T-helper 17 cell (primary cell): ENCODE results near the gene CARNS1. TPM values are rescaled to one million over a fixed set of nuclear protein-coding genes. Genes with fewer than 3 reads are reported as not detected.

Experiments
- ATAC-seq: fragments of 150-1000 bp; cut with Tn5 transposase; 2 replicates; pipeline ENCODE4 v1.10.0; 2021; ENCODE audit warnings: mild to moderate bottlenecking, moderate library complexity
- DNase-seq, 3 donors: peaks; one replicate each; pipeline versions ENCODE4 v3.0.0 to v3.0.0-alpha.2; 2020 to 2021
- H3K9me3 ChIP-seq: one replicate; pipeline ENCODE4 v1.7.0; 2013; ENCODE audit warnings: low read length, mild to moderate bottlenecking; ENCODE audit not compliant: control insufficient read depth, poor library complexity, severe bottlenecking
- H3K27ac Mint-ChIP-seq: one replicate; pipeline ENCODE4 v1.8.0; 2022; ENCODE audit warnings: mild to moderate bottlenecking, moderate library complexity, mixed read lengths
- H3K27me3 Mint-ChIP-seq: one replicate; pipeline ENCODE4 v1.8.0; 2022; ENCODE audit warnings: mixed read lengths
- H3K36me3 Mint-ChIP-seq: one replicate; pipeline ENCODE4 v1.8.0; 2022; ENCODE audit warnings: low read depth, mixed read lengths
- H3K4me1 Mint-ChIP-seq: one replicate; pipeline ENCODE4 v1.8.0; 2022; ENCODE audit warnings: mild to moderate bottlenecking, mixed read lengths
- H3K4me3 Mint-ChIP-seq: one replicate; pipeline ENCODE4 v1.8.0; 2022; ENCODE audit warnings: mild to moderate bottlenecking, moderate library complexity, mixed read lengths
- total RNA-seq, 4 donors: library from RNA in 2 of 4; stranded (reverse) in 2 of 4; gene quantifications; one replicate each; pipeline ENCODE4 v1.2.3 and lab custom pipeline; 2022 to 2026

CARNS1 gene
- 1 to 10 TPM; 4.5 to 7.5 TPM for total RNA-seq
- 5.9 to 11.4 reads per million in 2 donors for total RNA-seq (lab: John Stamatoyannopoulos, UW)

- no peak for ATAC-seq
- Mint-ChIP-seq H3K4me3 (peak within 1 kb of the TSS; percentile 86), H3K4me1 (peaks cover 66% of the 10 kb centered on the region), H3K27ac (peak within 1 kb of the TSS; percentile 87), H3K36me3 (no peaks in the 10 kb centered on the region), H3K27me3 (no peaks in the 10 kb centered on the region)
- no peaks in the 10 kb centered on the region for H3K9me3 ChIP-seq
- no peak for DNase-seq
Observed at GRCh38 chr11:67415501-67416304, at the start of gene CARNS1. Gene CARNS1, plus strand, starts transcription at chr11:67415678. Its CDS starts 522 bp downstream, at chr11:67416200.

- ATAC-seq (no peak), DNase-seq (no peak)
- no peaks in the 10 kb centered on the region for H3K27me3 Mint-ChIP-seq
- H3K27ac Mint-ChIP-seq: peak overlapping the region; percentile 79
- peaks cover 80% of the 10 kb centered on the region for H3K4me1 Mint-ChIP-seq
- peak overlapping the region; percentile 41 for H3K4me3 Mint-ChIP-seq
- H3K36me3 Mint-ChIP-seq: peaks cover 7% of the 10 kb centered on the region
- no peaks in the 10 kb centered on the region for H3K9me3 ChIP-seq
Observed at GRCh38 chr11:67365736-67366444, 49.6 kb upstream of the CARNS1 start.

DNA sequence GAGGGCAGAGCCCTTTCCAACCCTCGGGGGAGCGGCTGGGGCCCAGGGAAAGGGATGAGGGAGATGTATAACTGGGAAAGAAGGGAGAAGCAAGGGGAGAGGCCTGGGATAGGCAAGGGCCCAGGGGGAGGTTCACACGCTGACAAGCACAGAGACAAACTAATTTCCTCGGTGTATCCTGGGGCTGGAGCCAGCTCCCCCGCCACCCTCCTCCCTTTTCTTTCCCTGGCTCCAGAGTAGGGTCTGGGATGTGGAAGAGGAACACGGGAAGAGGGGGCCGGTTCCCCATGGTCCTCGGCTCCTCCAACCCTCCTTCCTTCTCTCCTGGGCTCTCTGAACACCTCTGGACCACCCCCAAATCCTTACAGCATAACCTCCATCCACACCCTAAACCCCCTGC lies 48.9 kb upstream of the CARNS1 start:
- peaks cover 10% of the 10 kb centered on the region for H3K36me3 Mint-ChIP-seq
- H3K9me3 ChIP-seq: no peaks in the 10 kb centered on the region
- H3K4me3 Mint-ChIP-seq: peak overlapping the region; percentile 41
- H3K27me3 Mint-ChIP-seq: no peaks in the 10 kb centered on the region
- ATAC-seq: no peak
- no peak for DNase-seq
- H3K4me1 Mint-ChIP-seq: peaks cover 83% of the 10 kb centered on the region
- peak overlapping the region; percentile 79 for H3K27ac Mint-ChIP-seq

- no peaks in the 10 kb centered on the region for H3K9me3 ChIP-seq
- H3K4me3 Mint-ChIP-seq: no peak overlapping the region
- peaks cover 13% of the 10 kb centered on the region for H3K36me3 Mint-ChIP-seq
- H3K27me3 Mint-ChIP-seq: no peaks in the 10 kb centered on the region
- no peak for DNase-seq
- peaks cover 81% of the 10 kb centered on the region for H3K4me1 Mint-ChIP-seq
- no peak for ATAC-seq
- peak overlapping the region; percentile 79 for H3K27ac Mint-ChIP-seq
Observed at GRCh38 chr11:67366961-67367760, 48.3 kb upstream of the CARNS1 start.

DNA sequence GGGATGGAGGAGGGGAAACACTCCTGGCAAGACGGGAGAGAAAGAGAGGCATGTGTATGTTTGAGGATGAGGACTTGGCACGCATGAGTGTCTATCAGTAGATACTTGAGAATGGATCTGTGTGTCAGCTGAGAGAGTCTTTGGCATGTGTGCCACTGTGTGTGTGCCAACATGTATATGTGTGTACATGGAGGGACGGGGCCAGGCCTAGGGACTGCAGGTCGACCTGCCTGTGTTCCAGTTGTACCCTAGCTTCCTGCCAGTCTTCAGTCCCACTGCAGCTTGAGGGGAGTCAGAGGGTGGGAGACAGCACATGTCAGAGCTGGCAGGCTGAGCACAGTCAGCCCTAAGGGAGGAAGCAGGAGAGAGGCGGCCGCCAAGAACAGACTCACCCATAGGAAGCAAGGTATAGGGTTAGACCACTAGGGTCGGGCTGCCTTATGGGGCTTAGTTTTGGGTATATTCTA lies 47.7 kb upstream of the CARNS1 start:
- no peaks in the 10 kb centered on the region for H3K9me3 ChIP-seq
- Mint-ChIP-seq H3K27me3 (no peaks in the 10 kb centered on the region), H3K4me1 (peaks cover 75% of the 10 kb centered on the region), H3K36me3 (peaks cover 13% of the 10 kb centered on the region), H3K27ac (peak overlapping the region; percentile 74), H3K4me3 (peak overlapping the region; percentile 57)
- ATAC-seq (no peak), DNase-seq (no peak)

DNA sequence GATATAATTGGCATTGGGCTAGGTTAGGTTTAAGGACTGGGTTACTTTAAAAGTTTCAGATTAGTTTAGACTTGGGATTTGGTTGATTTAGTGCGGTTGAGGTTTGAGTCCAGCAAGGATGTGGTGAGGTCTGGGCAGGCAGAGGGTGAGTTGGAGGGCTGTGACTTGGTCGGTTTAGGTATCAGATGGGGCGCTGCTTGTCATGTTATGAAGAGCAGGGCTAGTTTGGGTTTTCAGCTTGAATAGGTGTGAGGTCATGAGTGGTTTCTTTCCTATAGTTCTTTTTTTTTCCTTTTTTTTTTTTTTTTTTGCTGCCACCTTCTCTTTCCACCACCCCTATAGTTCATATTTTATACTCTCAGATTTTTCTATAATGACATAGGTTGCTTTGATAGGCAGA lies 46.9 kb upstream of the CARNS1 start:
- no peaks in the 10 kb centered on the region for H3K9me3 ChIP-seq
- Mint-ChIP-seq H3K36me3 (peaks cover 15% of the 10 kb centered on the region), H3K4me3 (peak overlapping the region; percentile 57), H3K4me1 (peaks cover 71% of the 10 kb centered on the region), H3K27me3 (no peaks in the 10 kb centered on the region), H3K27ac (peak overlapping the region; percentile 74)
- DNase-seq (no peak), ATAC-seq (no peak)

DNA sequence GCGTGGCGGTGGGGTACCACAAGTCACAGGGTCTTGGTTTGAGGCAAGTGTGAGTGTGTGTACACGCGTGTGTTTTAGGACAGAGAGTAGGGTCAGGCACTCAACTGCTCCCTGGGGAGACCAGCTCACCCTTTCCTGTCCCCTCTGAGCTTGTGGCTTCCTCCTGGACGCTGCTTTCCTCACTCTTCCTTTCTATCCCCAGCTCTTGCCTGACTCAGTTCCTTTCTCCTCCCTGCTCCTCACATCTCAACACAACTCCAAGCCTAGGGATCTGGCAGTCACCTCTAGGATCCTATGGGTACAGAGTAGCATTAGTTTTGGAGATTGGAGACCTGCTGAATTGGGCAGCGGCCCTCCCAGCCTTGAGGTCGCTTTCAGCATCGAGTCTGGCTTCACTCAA lies 46.2 kb upstream of the CARNS1 start:
- peak overlapping the region; percentile 72 for H3K27ac Mint-ChIP-seq

GRCh38 chr11:67369801-67370284 lies 45.6 kb upstream of the CARNS1 start:
- Mint-ChIP-seq H3K27me3 (no peaks in the 10 kb centered on the region), H3K36me3 (peaks cover 15% of the 10 kb centered on the region), H3K27ac (peak overlapping the region; percentile 72), H3K4me1 (peaks cover 65% of the 10 kb centered on the region), H3K4me3 (peak overlapping the region; percentile 50)
- no peaks in the 10 kb centered on the region for H3K9me3 ChIP-seq
- ATAC-seq (no peak), DNase-seq (no peak)

More for the DNA sequence above, 46.2 kb upstream of the CARNS1 start:
- H3K4me3 Mint-ChIP-seq: peak overlapping the region; percentile 50
- H3K9me3 ChIP-seq: no peaks in the 10 kb centered on the region
- ATAC-seq: no peak
- H3K27me3 Mint-ChIP-seq: no peaks in the 10 kb centered on the region
- H3K36me3 Mint-ChIP-seq: peaks cover 15% of the 10 kb centered on the region
- H3K4me1 Mint-ChIP-seq: peaks cover 70% of the 10 kb centered on the region
- DNase-seq: no peak

DNA sequence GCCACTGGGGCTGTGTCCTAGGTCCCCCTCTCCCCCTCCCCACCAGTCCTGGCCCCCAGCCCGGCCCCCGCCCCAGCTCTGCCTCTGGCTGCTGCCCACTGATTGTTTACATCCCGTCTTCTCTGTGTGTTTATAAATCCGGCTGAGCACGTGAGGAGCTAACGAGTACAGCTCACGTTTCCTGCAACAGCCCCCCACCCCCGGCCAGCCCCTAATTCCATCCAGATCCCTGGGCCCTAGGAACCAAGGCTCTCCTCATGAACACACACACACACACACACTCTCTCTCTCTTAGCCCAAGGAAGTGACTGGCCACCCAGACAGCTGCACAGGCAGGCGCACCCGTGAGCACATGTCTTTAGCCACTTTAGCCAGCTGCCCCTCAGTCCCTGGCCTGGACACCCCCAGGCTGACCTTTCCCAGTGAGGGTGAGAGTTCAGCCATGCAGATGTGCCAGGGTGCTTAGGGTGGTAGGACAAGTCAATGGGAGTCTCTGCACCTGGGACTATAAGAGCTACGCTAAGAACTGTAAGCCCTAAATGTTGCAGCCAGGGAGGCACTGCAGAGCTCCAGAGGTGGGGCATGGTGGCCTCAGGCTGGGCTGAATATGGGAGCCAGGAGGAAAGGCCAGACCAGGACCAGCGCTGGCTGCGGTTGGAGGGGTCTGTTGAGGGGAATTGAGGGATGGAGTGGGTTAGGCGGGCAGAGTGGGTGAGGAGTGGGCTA lies 45.0 kb upstream of the CARNS1 start:
- peaks cover 63% of the 10 kb centered on the region for H3K4me1 Mint-ChIP-seq
- peak overlapping the region; percentile 87 for H3K4me3 Mint-ChIP-seq
- H3K27me3 Mint-ChIP-seq: no peaks in the 10 kb centered on the region
- no peaks in the 10 kb centered on the region for H3K9me3 ChIP-seq
- H3K36me3 Mint-ChIP-seq: peaks cover 15% of the 10 kb centered on the region
- ATAC-seq: no peak
- H3K27ac Mint-ChIP-seq: peak overlapping the region; percentile 41
- DNase-seq: no peak

GRCh38 chr11:67371189-67371910 lies 44.1 kb upstream of the CARNS1 start:
- DNase-seq (no peak), ATAC-seq (peak; percentile 38)
- H3K9me3 ChIP-seq: no peaks in the 10 kb centered on the region
- peak overlapping the region; percentile 41 for H3K27ac Mint-ChIP-seq
- H3K36me3 Mint-ChIP-seq: peaks cover 8% of the 10 kb centered on the region
- peaks cover 58% of the 10 kb centered on the region for H3K4me1 Mint-ChIP-seq
- peak overlapping the region; percentile 96 for H3K4me3 Mint-ChIP-seq
- no peaks in the 10 kb centered on the region for H3K27me3 Mint-ChIP-seq

DNA sequence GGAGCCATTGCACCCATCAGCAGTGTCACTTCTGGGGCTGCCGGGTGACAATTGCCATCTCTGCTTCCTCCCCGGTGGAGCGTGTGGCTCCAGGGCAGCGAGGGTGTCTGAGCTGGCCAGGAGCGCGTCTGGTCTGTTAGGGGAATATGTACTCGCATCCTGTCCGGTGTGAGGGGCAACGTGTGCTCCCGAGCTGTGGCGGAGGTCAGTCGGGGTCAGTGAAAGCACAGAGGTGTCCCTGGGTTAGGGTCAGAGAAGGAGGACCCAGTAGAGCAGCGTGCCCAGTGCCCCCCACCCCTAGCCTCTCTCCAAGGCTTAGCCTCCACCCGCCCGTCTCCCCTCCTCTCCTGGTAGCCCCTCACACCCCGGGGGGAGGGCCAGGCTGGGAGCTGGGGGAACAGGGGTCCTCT lies 43.6 kb upstream of the CARNS1 start:
- peak overlapping the region; percentile 96 for H3K4me3 Mint-ChIP-seq
- H3K27me3 Mint-ChIP-seq: no peaks in the 10 kb centered on the region
- H3K36me3 Mint-ChIP-seq: peaks cover 8% of the 10 kb centered on the region
- H3K4me1 Mint-ChIP-seq: peaks cover 54% of the 10 kb centered on the region
- no peaks in the 10 kb centered on the region for H3K9me3 ChIP-seq
- DNase-seq: no peak
- ATAC-seq: peak; percentile 3
- peak overlapping the region; percentile 41 for H3K27ac Mint-ChIP-seq
